ENCODE measurements around the gene PDE6H. TPM values are rescaled to one million over a fixed set of nuclear protein-coding genes. Genes with fewer than 3 reads are reported as not detected.

The PDE6H gene
- total and polyA plus RNA-seq, 12 donors = not detected

- no peak for ATAC-seq
- intact Hi-C loops (cut with DNase I) = loop anchor here in 1 of 10 donors (10.0 kb wide), 1 partner anchor 50 kb away; the partner anchor contains the start of gene ERP27
- H3K27ac ChIP-seq = no peak overlapping the region
Observed at GRCh38 chr12:14984766-14985285, 12.0 kb downstream of the PDE6H start.

DNA sequence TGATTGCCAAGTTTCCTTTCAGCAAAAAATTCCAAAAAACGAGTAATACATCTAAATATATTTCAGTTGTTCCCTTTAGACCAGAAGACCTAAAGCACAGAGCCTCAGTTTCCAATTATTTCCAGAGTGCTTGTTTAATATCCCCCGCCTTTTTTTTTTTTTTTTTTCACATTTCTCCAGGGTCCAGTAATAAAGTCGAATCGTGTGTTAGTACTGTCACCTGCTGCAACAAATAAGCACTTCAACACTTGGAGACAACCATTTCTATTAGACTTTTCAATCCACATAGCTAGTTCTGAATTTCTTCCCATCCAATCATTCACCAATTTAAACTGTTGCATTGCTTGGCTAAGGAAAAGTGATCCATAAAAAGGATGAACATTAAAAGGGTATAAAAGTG is 13.6 kb downstream of the PDE6H start:
- Histone ChIP-seq H3K4me3 (no peak overlapping the region), H3K36me3 (no peaks in the 10 kb centered on the region), H3K9me3 (peaks cover 0 to 12% (median 0%) of the 10 kb centered on the region in 11 donors), H3K27me3 (no peaks in the 10 kb centered on the region), H3K27ac (no peak overlapping the region), H3K4me1 (peaks cover 0 to 67% (median 0%) of the 10 kb centered on the region in 9 donors)
- ATAC-seq (no peak), DNase-seq (no peak)
- TF ChIP-seq, protein P1, sequence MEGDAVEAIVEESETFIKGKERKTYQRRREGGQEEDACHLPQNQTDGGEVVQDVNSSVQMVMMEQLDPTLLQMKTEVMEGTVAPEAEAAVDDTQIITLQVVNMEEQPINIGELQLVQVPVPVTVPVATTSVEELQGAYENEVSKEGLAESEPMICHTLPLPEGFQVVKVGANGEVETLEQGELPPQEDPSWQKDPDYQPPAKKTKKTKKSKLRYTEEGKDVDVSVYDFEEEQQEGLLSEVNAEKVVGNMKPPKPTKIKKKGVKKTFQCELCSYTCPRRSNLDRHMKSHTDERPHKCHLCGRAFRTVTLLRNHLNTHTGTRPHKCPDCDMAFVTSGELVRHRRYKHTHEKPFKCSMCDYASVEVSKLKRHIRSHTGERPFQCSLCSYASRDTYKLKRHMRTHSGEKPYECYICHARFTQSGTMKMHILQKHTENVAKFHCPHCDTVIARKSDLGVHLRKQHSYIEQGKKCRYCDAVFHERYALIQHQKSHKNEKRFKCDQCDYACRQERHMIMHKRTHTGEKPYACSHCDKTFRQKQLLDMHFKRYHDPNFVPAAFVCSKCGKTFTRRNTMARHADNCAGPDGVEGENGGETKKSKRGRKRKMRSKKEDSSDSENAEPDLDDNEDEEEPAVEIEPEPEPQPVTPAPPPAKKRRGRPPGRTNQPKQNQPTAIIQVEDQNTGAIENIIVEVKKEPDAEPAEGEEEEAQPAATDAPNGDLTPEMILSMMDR (IDR thresholded peaks at IDR 0.05) = peak in 6 of 9 donors; percentile 24 to 53 (median 34)
- 63 to 71% methylated on average over 4 of the region's 4 CpGs for WGBS, 2 donors
- intact Hi-C loops (cut with DNase I) = loop anchor here in 1 of 10 donors (10.0 kb wide), 1 partner anchor 52 kb away; the partner anchor contains the start of gene ERP27

More at GRCh38 chr12:14984766-14985285, 12.0 kb downstream of the PDE6H start:
- H3K36me3 ChIP-seq = no peaks in the 10 kb centered on the region
- H3K9me3 ChIP-seq = no peaks in the 10 kb centered on the region
- H3K4me3 ChIP-seq = no peak overlapping the region
- no peaks in the 10 kb centered on the region for H3K27me3 ChIP-seq
- peaks cover 0 to 76% (median 0%) of the 10 kb centered on the region in 9 donors for H3K4me1 ChIP-seq
- DNase-seq = no peak
- TF ChIP-seq, protein P1 (IDR thresholded peaks at IDR 0.05) = no peak
- WGBS, 2 donors = 74 to 75% methylated on average over 1 of the region's 1 CpG

DNA sequence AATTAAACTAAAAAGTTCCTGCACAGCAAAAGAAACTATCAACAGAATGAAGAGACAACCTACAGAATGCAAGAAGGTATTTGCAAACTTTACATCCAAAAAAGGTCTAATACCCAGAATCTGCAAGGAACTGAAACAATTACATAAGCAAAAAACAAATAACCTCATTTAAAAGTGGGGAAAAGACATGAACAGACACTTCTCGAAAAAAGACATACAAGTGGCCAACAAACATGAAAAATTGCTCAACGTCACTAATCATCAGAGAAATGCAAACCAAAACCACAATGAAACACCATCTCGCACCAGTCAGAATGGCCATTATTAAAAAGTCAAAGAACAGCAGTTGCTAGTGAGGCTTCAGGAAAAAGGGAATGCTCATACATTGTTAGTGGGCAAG is 15.2 kb downstream of the PDE6H start:
- peak overlapping the region in 1 of 10 donors; percentile 68 for H3K27ac ChIP-seq
- H3K4me3 ChIP-seq = no peak overlapping the region
- TF ChIP-seq, protein P1 (IDR thresholded peaks at IDR 0.05) = no peak
- intact Hi-C loops (cut with DNase I) = loop anchor here in 1 of 10 donors (10.0 kb wide), 1 partner anchor 53 kb away; the partner anchor contains the start of gene ERP27
- peaks cover 0 to 12% (median 0%) of the 10 kb centered on the region in 11 donors for H3K9me3 ChIP-seq
- no peaks in the 10 kb centered on the region for H3K27me3 ChIP-seq
- H3K4me1 ChIP-seq = peaks cover 0 to 54% (median 0%) of the 10 kb centered on the region in 9 donors
- DNase-seq (no peak), ATAC-seq (no peak)
- H3K36me3 ChIP-seq = no peaks in the 10 kb centered on the region
- WGBS, 2 donors = 86 to 88% methylated on average over 3 of the region's 3 CpGs

DNA sequence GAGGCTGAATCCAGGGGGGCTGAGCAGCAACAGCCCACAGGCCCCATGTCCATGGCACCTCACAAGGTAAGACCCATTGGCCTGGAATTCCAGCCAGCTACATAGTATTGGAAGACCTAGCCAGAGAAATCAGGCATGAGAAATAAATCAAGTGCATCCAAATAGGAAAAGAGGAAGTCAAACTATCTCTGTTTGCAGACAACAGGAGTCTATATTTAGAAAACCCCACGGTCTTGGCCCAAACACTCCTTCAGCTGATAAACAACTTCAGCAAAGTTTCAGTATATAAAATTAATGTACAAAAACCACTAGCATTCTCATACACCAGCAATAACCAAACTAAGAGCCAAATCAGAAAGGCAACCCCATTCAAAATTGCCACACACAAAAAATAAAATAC is 16.9 kb downstream of the PDE6H start:
- Histone ChIP-seq H3K9me3 (peaks cover 0 to 12% (median 0%) of the 10 kb centered on the region in 11 donors), H3K4me1 (peaks cover 0 to 53% (median 0%) of the 10 kb centered on the region in 9 donors), H3K27ac (peak overlapping the region in 1 of 10 donors; percentile 34), H3K36me3 (no peaks in the 10 kb centered on the region), H3K27me3 (no peaks in the 10 kb centered on the region), H3K4me3 (no peak overlapping the region)
- intact Hi-C loops (cut with DNase I) = loop anchor here in 7 of 10 donors (5.0 to 10.0 kb wide), 8 partner anchors 45 to 735 kb away; partner anchors contain the start of gene ERP27 (in 1 of the 7)
- 8 to 13% methylated on average over 1 of the region's 1 CpG for WGBS, 2 donors
- ATAC-seq (peak in 1 of 8 donors; percentile 25), DNase-seq (no peak)
- TF ChIP-seq, protein P1 (IDR thresholded peaks at IDR 0.05) = no peak

Measured in heart right ventricle (tissue), 16 donors.